WTC11 (cell line): ENCODE measurements around the gene MTURN.

Experiments used
- ESRRA ChIP-seq: sonication (generic); formaldehyde crosslinking; IDR thresholded peaks from 2 replicates; pipeline ENCODE4 v1.8.1; 2022; ENCODE audit warnings: mild to moderate bottlenecking, missing genetic modification reagents, borderline replicate concordance
- ETV6 ChIP-seq: sonication (generic); formaldehyde crosslinking; IDR thresholded peaks from 2 replicates; pipeline ENCODE4 v1.8.1; 2022; ENCODE audit warnings: mild to moderate bottlenecking, missing genetic modification reagents
- FOXP1 ChIP-seq: sonication (generic); formaldehyde crosslinking; IDR thresholded peaks from 2 replicates; pipeline ENCODE4 v1.8.0; 2022; ENCODE audit warnings: missing genetic modification reagents, mild to moderate bottlenecking, moderate library complexity, borderline replicate concordance
- KAT7 ChIP-seq: sonication (generic); formaldehyde crosslinking; IDR thresholded peaks from 2 replicates; pipeline ENCODE4 v1.8.1; 2023; ENCODE audit warnings: missing genetic modification reagents, mild to moderate bottlenecking, borderline replicate concordance
- ZBTB21 ChIP-seq: sonication (generic); formaldehyde crosslinking; IDR thresholded peaks from 2 replicates; pipeline ENCODE4 v1.8.1; 2023; ENCODE audit warnings: mild to moderate bottlenecking, missing genetic modification reagents, borderline replicate concordance
- ZNF263 ChIP-seq: sonication (generic); formaldehyde crosslinking; IDR thresholded peaks from 2 replicates; pipeline ENCODE4 v1.8.1; 2022; ENCODE audit warnings: low read depth, mild to moderate bottlenecking, moderate library complexity, missing genetic modification reagents
- TF ChIP-seq, protein P1 (sequence below): fragments of 200-600 bp; IDR thresholded peaks from 2 replicates; pipeline ENCODE4 v1.8.0; 2022; ENCODE audit warnings: antibody characterized with exemption
- TF ChIP-seq, protein P2 (sequence below): sonication (generic); formaldehyde crosslinking; IDR thresholded peaks from 2 replicates; pipeline ENCODE4 v1.8.0; 2022; ENCODE audit warnings: mild to moderate bottlenecking, missing genetic modification reagents
- TF ChIP-seq, protein P3 (sequence below): sonication (generic); formaldehyde crosslinking; IDR thresholded peaks from 2 replicates; pipeline ENCODE4 v1.8.1; 2022; ENCODE audit warnings: mild to moderate bottlenecking, moderate library complexity, missing genetic modification reagents

DNA sequence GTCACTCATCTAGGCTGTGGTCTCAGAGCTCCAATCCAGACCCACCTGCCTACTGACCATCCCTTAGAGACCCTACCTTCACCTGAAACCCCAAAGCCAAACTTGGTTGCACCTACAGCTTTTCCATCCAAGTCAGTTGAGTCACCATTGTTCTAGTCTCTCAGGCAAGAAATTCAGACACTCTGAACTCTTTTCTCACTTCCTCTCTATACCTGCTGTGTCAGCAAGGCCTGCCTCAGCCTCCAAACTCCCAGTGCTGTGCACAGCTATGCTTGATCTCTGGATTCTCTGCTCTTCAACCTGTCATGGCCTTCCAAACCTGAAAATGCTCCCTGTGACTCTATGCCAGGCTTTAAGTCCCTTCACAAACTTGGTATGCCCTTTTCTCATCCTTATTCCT lies 47.4 kb upstream of the MTURN start:
- TF ChIP-seq, protein P1, sequence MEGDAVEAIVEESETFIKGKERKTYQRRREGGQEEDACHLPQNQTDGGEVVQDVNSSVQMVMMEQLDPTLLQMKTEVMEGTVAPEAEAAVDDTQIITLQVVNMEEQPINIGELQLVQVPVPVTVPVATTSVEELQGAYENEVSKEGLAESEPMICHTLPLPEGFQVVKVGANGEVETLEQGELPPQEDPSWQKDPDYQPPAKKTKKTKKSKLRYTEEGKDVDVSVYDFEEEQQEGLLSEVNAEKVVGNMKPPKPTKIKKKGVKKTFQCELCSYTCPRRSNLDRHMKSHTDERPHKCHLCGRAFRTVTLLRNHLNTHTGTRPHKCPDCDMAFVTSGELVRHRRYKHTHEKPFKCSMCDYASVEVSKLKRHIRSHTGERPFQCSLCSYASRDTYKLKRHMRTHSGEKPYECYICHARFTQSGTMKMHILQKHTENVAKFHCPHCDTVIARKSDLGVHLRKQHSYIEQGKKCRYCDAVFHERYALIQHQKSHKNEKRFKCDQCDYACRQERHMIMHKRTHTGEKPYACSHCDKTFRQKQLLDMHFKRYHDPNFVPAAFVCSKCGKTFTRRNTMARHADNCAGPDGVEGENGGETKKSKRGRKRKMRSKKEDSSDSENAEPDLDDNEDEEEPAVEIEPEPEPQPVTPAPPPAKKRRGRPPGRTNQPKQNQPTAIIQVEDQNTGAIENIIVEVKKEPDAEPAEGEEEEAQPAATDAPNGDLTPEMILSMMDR = no peak
- TF ChIP-seq, protein P2, sequence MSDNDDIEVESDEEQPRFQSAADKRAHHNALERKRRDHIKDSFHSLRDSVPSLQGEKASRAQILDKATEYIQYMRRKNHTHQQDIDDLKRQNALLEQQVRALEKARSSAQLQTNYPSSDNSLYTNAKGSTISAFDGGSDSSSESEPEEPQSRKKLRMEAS (CRISPR knock-in tag) = no peak
- TF ChIP-seq ZNF263 = no peak
- no peak for TF ChIP-seq KAT7 (CRISPR knock-in tag)
- TF ChIP-seq, protein P3, sequence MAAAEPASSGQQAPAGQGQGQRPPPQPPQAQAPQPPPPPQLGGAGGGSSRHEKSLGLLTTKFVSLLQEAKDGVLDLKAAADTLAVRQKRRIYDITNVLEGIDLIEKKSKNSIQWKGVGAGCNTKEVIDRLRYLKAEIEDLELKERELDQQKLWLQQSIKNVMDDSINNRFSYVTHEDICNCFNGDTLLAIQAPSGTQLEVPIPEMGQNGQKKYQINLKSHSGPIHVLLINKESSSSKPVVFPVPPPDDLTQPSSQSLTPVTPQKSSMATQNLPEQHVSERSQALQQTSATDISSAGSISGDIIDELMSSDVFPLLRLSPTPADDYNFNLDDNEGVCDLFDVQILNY (CRISPR knock-in tag) = no peak
- TF ChIP-seq ZBTB21 (CRISPR knock-in tag) = no peak
- TF ChIP-seq FOXP1 = no peak
- no peak for TF ChIP-seq ESRRA (CRISPR knock-in tag)
- no peak for TF ChIP-seq ETV6 (CRISPR knock-in tag)
